Subcutaneous abdominal adipose tissue (tissue), 5 donors: ENCODE measurements around the gene SHMT2.

ENCODE experiments used
- H3K27ac ChIP-seq: one replicate; pipeline ENCODE4 v1.7.0; 2013; ENCODE audit warnings: low read depth, mild to moderate bottlenecking, inconsistent platforms, low read length, moderate library complexity
- H3K27me3 ChIP-seq, 5 donors: one replicate each; pipeline ENCODE4 v1.7.0; 2013; ENCODE audit warnings: low read length in 5 of 5, inconsistent platforms in 1 of 5; ENCODE audit not compliant: control insufficient read depth in 5 of 5, insufficient read depth in 4 of 5
- H3K36me3 ChIP-seq, 5 donors: one replicate each; pipeline ENCODE4 v1.7.0; 2013; ENCODE audit warnings: low read length in 5 of 5; ENCODE audit not compliant: control insufficient read depth in 5 of 5, insufficient read depth in 5 of 5
- H3K4me1 ChIP-seq, 5 donors: one replicate each; pipeline ENCODE4 v1.7.0; 2013; ENCODE audit warnings: low read length in 5 of 5, mild to moderate bottlenecking in 3 of 5, moderate library complexity in 1 of 5; ENCODE audit not compliant: control insufficient read depth in 5 of 5, insufficient read depth in 5 of 5
- H3K4me3 ChIP-seq, 5 donors: one replicate each; pipeline ENCODE4 v1.7.0; 2013; ENCODE audit warnings: low read length in 5 of 5, low read depth in 1 of 5
- H3K9ac ChIP-seq, 5 donors: one replicate each; pipeline ENCODE4 v1.7.0; 2013; ENCODE audit warnings: low read length in 5 of 5, mild to moderate bottlenecking in 4 of 5, moderate library complexity in 3 of 5
- H3K9me3 ChIP-seq, 5 donors: one replicate each; pipeline ENCODE4 v1.7.0; 2013; ENCODE audit warnings: low read length in 5 of 5; ENCODE audit not compliant: control insufficient read depth in 5 of 5
- donor health status: healthy.
- donor health status: healthy.
- donor health status: healthy.
- donor health status: healthy.
- donor health status: healthy.

The SHMT2 gene

GRCh38 chr12:57203791-57204190, 25.7 kb upstream of the SHMT2 start:
- Histone ChIP-seq H3K27ac (no peak overlapping the region), H3K4me3 (no peak overlapping the region), H3K36me3 (peaks cover 0 to 95% (median 93%) of the 10 kb centered on the region in 5 donors), H3K27me3 (no peaks in the 10 kb centered on the region), H3K9ac (no peak overlapping the region), H3K9me3 (no peaks in the 10 kb centered on the region), H3K4me1 (no peaks in the 10 kb centered on the region)

- Histone ChIP-seq H3K9me3 (no peaks in the 10 kb centered on the region), H3K27ac (no peak overlapping the region), H3K36me3 (peaks cover 0 to 95% (median 93%) of the 10 kb centered on the region in 5 donors)
Measured at GRCh38 chr12:57204454-57204853, 25.1 kb upstream of the SHMT2 start.

GRCh38 chr12:57205186-57205585, 24.3 kb upstream of the SHMT2 start:
- Histone ChIP-seq H3K27ac (no peak overlapping the region), H3K4me3 (no peak overlapping the region), H3K27me3 (no peaks in the 10 kb centered on the region), H3K9me3 (no peaks in the 10 kb centered on the region), H3K9ac (no peak overlapping the region), H3K36me3 (peaks cover 0 to 95% (median 93%) of the 10 kb centered on the region in 5 donors), H3K4me1 (no peaks in the 10 kb centered on the region)

More at GRCh38 chr12:57204454-57204853, 25.1 kb upstream of the SHMT2 start:
- H3K27me3 ChIP-seq, result no peaks in the 10 kb centered on the region
- no peak overlapping the region for H3K4me3 ChIP-seq
- H3K9ac ChIP-seq, result no peak overlapping the region
- no peaks in the 10 kb centered on the region for H3K4me1 ChIP-seq

- no peaks in the 10 kb centered on the region for H3K4me1 ChIP-seq
- H3K4me3 ChIP-seq, result no peak overlapping the region
- no peaks in the 10 kb centered on the region for H3K27me3 ChIP-seq
- no peaks in the 10 kb centered on the region for H3K9me3 ChIP-seq
- no peak overlapping the region for H3K27ac ChIP-seq
- no peak overlapping the region for H3K9ac ChIP-seq
- H3K36me3 ChIP-seq, result peaks cover 0 to 95% (median 93%) of the 10 kb centered on the region in 5 donors
Measured at GRCh38 chr12:57205931-57206330, 23.6 kb upstream of the SHMT2 start.

GRCh38 chr12:57207731-57208630, 21.5 kb upstream of the SHMT2 start:
- H3K4me1 ChIP-seq, result peaks cover 0 to 5% (median 3%) of the 10 kb centered on the region in 5 donors
- no peak overlapping the region for H3K9ac ChIP-seq
- peaks cover 0 to 94% (median 91%) of the 10 kb centered on the region in 5 donors for H3K36me3 ChIP-seq
- H3K27me3 ChIP-seq, result no peaks in the 10 kb centered on the region
- H3K4me3 ChIP-seq, result no peak overlapping the region
- H3K9me3 ChIP-seq, result no peaks in the 10 kb centered on the region
- H3K27ac ChIP-seq, result no peak overlapping the region

- no peaks in the 10 kb centered on the region for H3K9me3 ChIP-seq
- no peak overlapping the region for H3K9ac ChIP-seq
- peaks cover 0 to 90% (median 86%) of the 10 kb centered on the region in 5 donors for H3K36me3 ChIP-seq
- H3K4me3 ChIP-seq, result no peak overlapping the region
- peaks cover 0 to 10% (median 9%) of the 10 kb centered on the region in 5 donors for H3K4me1 ChIP-seq
- no peaks in the 10 kb centered on the region for H3K27me3 ChIP-seq
- no peak overlapping the region for H3K27ac ChIP-seq
Measured at GRCh38 chr12:57208631-57209282, 20.8 kb upstream of the SHMT2 start.

GRCh38 chr12:57209916-57210315, 19.6 kb upstream of the SHMT2 start:
- no peak overlapping the region for H3K27ac ChIP-seq
- peaks cover 0 to 79% (median 74%) of the 10 kb centered on the region in 5 donors for H3K36me3 ChIP-seq
- no peaks in the 10 kb centered on the region for H3K9me3 ChIP-seq
- H3K9ac ChIP-seq, result no peak overlapping the region
- H3K4me1 ChIP-seq, result peaks cover 0 to 19% (median 15%) of the 10 kb centered on the region in 5 donors
- peaks cover 0 to 7% (median 3%) of the 10 kb centered on the region in 5 donors for H3K27me3 ChIP-seq
- H3K4me3 ChIP-seq, result no peak overlapping the region

- Histone ChIP-seq H3K27ac (no peak overlapping the region), H3K9ac (no peak overlapping the region), H3K9me3 (no peaks in the 10 kb centered on the region), H3K36me3 (peaks cover 0 to 73% (median 69%) of the 10 kb centered on the region in 5 donors), H3K4me3 (no peak overlapping the region), H3K4me1 (peaks cover 0 to 20% (median 16%) of the 10 kb centered on the region in 5 donors), H3K27me3 (peaks cover 0 to 10% (median 5%) of the 10 kb centered on the region in 5 donors)
Measured at GRCh38 chr12:57210461-57210860, 19.1 kb upstream of the SHMT2 start.

GRCh38 chr12:57210926-57211692, 18.4 kb upstream of the SHMT2 start:
- Histone ChIP-seq H3K27ac (no peak overlapping the region), H3K27me3 (peaks cover 0 to 16% (median 10%) of the 10 kb centered on the region in 5 donors), H3K4me1 (peaks cover 0 to 27% (median 23%) of the 10 kb centered on the region in 5 donors), H3K4me3 (no peak overlapping the region), H3K9ac (no peak overlapping the region), H3K9me3 (no peaks in the 10 kb centered on the region), H3K36me3 (peaks cover 0 to 67% (median 62%) of the 10 kb centered on the region in 5 donors)
